Calu3 (cell line): ENCODE measurements around the gene RFTN2. TPM values are rescaled to one million over a fixed set of nuclear protein-coding genes. Genes with fewer than 3 reads are reported as not detected.

Experiments used
- Bru-seq: library from RNA; stranded (reverse); fragments of 400-500 nt; gene quantifications from one replicate; lab custom pipeline; 2021; lab: Mats Ljungman, UMichigan
- BruChase-seq, 2 experiments: library from RNA; stranded (reverse); fragments of 400-500 nt; gene quantifications; one replicate each; lab custom pipeline; 2021; lab: Mats Ljungman, UMichigan
- BruUV-seq: library from RNA; stranded (reverse); fragments of 400-500 nt; replicated peaks from 2 replicates; lab custom pipeline; 2021; lab: Mats Ljungman, UMichigan
- CTCF ChIA-PET: fragments of 300-600 bp; sonication (Branson Sonifier 250); formaldehyde crosslinking; loops from one replicate; lab custom pipeline; 2022; ENCODE audit warnings: antibody characterized with exemption; lab: Charles Lee
- DNase-seq: peaks from one replicate; pipeline ENCODE4 v3.0.0; 2022
- H3K27ac Mint-ChIP-seq: one replicate; pipeline ENCODE4 v1.8.0; 2022; ENCODE audit warnings: mixed read lengths; ENCODE audit not compliant: unreplicated experiment
- H3K27me3 Mint-ChIP-seq: one replicate; pipeline ENCODE4 v1.8.0; 2022; ENCODE audit warnings: mixed read lengths; ENCODE audit not compliant: unreplicated experiment
- H3K36me3 Mint-ChIP-seq: one replicate; pipeline ENCODE4 v1.8.0; 2022; ENCODE audit warnings: mild to moderate bottlenecking, moderate library complexity, mixed read lengths; ENCODE audit not compliant: insufficient read depth, unreplicated experiment
- H3K4me1 Mint-ChIP-seq: one replicate; pipeline ENCODE4 v1.8.0; 2022; ENCODE audit warnings: mild to moderate bottlenecking, low read depth, mixed read lengths; ENCODE audit not compliant: unreplicated experiment
- H3K4me3 Mint-ChIP-seq: one replicate; pipeline ENCODE4 v1.8.0; 2022; ENCODE audit warnings: mild to moderate bottlenecking, low read depth, moderate library complexity, mixed read lengths; ENCODE audit not compliant: unreplicated experiment
- H3K9me3 Mint-ChIP-seq: one replicate; pipeline ENCODE4 v1.8.0; 2022; ENCODE audit warnings: low read depth, mixed read lengths; ENCODE audit not compliant: unreplicated experiment
- intact Hi-C: fragments of 100-400 bp; cut with micrococcal nuclease; formaldehyde crosslinking; loops from one replicate; pipeline ENCODE4 v1.10.0; 2022; ENCODE audit not compliant: unreplicated experiment
- long read RNA-seq: library from polyadenylated mRNA; stranded (forward); transcript quantifications from one replicate; pipeline ENCODE4 v2.0.0, GENCODE V29; 2022
- total RNA-seq: library from RNA; stranded (reverse); gene quantifications from 2 replicates; pipeline ENCODE4 v1.2.3, GENCODE V29; 2022
- TF ChIP-seq, protein P1 (sequence below): fragments of 200-600 bp; IDR thresholded peaks from one replicate; pipeline ENCODE4 v1.8.0; 2022; ENCODE audit warnings: antibody characterized with exemption; ENCODE audit not compliant: unreplicated experiment

Gene RFTN2
- total RNA-seq, result 0.05 and 0.24 TPM in 2 replicates
- percentile 18 among the genes with signal in this experiment for Bru-seq, nascent RNA
- BruChase-seq, experiment 1, labeled RNA remaining after a 6-hour chase, result percentile 15 among the genes with signal in this experiment
- BruChase-seq, experiment 2, labeled RNA remaining after a 2-hour chase, result percentile 10 among the genes with signal in this experiment
- long read RNA-seq, partial matches to known transcripts, result 0 of 1 reads
- long read RNA-seq, other reads (novel, unspliced or antisense), result 1 of 1 reads

- Mint-ChIP-seq H3K36me3 (no peaks in the 10 kb centered on the region), H3K4me3 (no peak within 1 kb of the TSS), H3K27ac (no peak within 1 kb of the TSS), H3K9me3 (no peaks in the 10 kb centered on the region), H3K4me1 (no peaks in the 10 kb centered on the region), H3K27me3 (no peaks in the 10 kb centered on the region)
- CTCF ChIA-PET, result no interaction called here
- TF ChIP-seq, protein P1, sequence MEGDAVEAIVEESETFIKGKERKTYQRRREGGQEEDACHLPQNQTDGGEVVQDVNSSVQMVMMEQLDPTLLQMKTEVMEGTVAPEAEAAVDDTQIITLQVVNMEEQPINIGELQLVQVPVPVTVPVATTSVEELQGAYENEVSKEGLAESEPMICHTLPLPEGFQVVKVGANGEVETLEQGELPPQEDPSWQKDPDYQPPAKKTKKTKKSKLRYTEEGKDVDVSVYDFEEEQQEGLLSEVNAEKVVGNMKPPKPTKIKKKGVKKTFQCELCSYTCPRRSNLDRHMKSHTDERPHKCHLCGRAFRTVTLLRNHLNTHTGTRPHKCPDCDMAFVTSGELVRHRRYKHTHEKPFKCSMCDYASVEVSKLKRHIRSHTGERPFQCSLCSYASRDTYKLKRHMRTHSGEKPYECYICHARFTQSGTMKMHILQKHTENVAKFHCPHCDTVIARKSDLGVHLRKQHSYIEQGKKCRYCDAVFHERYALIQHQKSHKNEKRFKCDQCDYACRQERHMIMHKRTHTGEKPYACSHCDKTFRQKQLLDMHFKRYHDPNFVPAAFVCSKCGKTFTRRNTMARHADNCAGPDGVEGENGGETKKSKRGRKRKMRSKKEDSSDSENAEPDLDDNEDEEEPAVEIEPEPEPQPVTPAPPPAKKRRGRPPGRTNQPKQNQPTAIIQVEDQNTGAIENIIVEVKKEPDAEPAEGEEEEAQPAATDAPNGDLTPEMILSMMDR, result no peak
- no peak for DNase-seq
- intact Hi-C loops, result no loop called here
- BruUV-seq, result no TSS peak
These were observed at the start of gene RFTN2 for GRCh38 chr2:197675246-197675645. Gene RFTN2, minus strand, starts transcription at chr2:197675587. Its CDS starts 129 bp downstream, at chr2:197675458.

GRCh38 chr2:197717863-197718262 lies 42.5 kb upstream of the RFTN2 start:
- no peaks in the 10 kb centered on the region for H3K4me1 Mint-ChIP-seq
- H3K4me3 Mint-ChIP-seq, result no peak overlapping the region
- H3K9me3 Mint-ChIP-seq, result no peaks in the 10 kb centered on the region
- no peaks in the 10 kb centered on the region for H3K36me3 Mint-ChIP-seq
- intact Hi-C loops, result no loop called here
- BruUV-seq, result no TSS peak
- no peak for DNase-seq
- no peaks in the 10 kb centered on the region for H3K27me3 Mint-ChIP-seq
- no peak overlapping the region for H3K27ac Mint-ChIP-seq
- TF ChIP-seq, protein P1, result no peak
- CTCF ChIA-PET, result no interaction called here

DNA sequence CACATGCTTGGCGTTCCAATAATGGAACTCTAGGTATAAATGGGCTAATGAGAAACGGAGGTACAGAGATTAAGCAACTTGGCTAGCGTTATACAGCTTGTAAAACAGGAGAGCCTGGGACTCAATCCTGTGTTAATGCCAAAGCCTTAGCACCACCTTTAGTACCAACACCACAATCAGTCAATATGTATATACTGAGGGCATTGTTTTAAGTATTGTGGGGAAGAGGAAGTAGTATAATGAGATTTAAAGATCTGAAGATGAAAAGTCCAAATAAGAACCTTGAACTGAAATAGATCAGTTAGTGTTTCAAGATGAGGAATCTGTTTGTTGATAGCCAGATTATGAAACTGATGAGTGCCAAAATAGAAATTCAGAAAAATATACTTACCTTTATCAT lies 37.9 kb upstream of the RFTN2 start:
- no peaks in the 10 kb centered on the region for H3K27me3 Mint-ChIP-seq
- intact Hi-C loops, result no loop called here
- H3K4me3 Mint-ChIP-seq, result no peak overlapping the region
- peaks cover 19% of the 10 kb centered on the region for H3K4me1 Mint-ChIP-seq
- no peaks in the 10 kb centered on the region for H3K9me3 Mint-ChIP-seq
- no peaks in the 10 kb centered on the region for H3K36me3 Mint-ChIP-seq
- CTCF ChIA-PET, result no interaction called here
- peak overlapping the region; percentile 67 for H3K27ac Mint-ChIP-seq
- no TSS peak for BruUV-seq
- DNase-seq, result no peak
- TF ChIP-seq, protein P1, result no peak

DNA sequence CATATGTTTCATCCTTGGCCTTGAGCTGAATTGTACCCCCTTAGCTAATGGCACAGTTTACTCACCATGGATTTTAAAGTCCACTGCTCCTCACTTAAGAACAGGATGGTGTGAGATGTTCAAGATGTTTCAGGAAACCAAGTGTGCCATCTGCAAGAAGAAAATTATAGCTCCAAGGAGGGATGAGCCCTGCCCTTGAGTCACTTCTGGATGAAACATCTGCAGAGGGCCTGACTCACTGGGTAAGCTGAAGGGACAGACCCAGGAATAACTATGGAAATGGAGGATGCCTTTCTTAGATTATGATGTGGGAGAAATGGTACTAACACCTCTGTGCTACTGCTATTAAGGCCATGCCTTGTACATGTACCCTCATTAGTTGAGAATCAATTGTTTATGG lies 36.2 kb upstream of the RFTN2 start:
- CTCF ChIA-PET, result no interaction called here
- intact Hi-C loops, result no loop called here
- H3K4me1 Mint-ChIP-seq, result peaks cover 19% of the 10 kb centered on the region
- TF ChIP-seq, protein P1, result no peak
- H3K27ac Mint-ChIP-seq, result no peak overlapping the region
- H3K4me3 Mint-ChIP-seq, result no peak overlapping the region
- H3K9me3 Mint-ChIP-seq, result no peaks in the 10 kb centered on the region
- peaks cover 10% of the 10 kb centered on the region for H3K36me3 Mint-ChIP-seq
- no peaks in the 10 kb centered on the region for H3K27me3 Mint-ChIP-seq
- BruUV-seq, result no TSS peak
- no peak for DNase-seq
